Fibroblast of skin of right biceps (primary cell): ENCODE data around the gene LRRC42.

Experiments used
- DNase-seq: peaks from one replicate; pipeline ENCODE4 v3.0.0-alpha.2; 2013

LRRC42 gene

GRCh38 chr1:54007613-54008012, 61.5 kb downstream of the LRRC42 start:
- DNase-seq, result no peak

GRCh38 chr1:54008876-54009275, 62.7 kb downstream of the LRRC42 start:
- no peak for DNase-seq

- DNase-seq, result no peak
These were observed 63.3 kb downstream of the LRRC42 start for GRCh38 chr1:54009406-54009805.

DNA sequence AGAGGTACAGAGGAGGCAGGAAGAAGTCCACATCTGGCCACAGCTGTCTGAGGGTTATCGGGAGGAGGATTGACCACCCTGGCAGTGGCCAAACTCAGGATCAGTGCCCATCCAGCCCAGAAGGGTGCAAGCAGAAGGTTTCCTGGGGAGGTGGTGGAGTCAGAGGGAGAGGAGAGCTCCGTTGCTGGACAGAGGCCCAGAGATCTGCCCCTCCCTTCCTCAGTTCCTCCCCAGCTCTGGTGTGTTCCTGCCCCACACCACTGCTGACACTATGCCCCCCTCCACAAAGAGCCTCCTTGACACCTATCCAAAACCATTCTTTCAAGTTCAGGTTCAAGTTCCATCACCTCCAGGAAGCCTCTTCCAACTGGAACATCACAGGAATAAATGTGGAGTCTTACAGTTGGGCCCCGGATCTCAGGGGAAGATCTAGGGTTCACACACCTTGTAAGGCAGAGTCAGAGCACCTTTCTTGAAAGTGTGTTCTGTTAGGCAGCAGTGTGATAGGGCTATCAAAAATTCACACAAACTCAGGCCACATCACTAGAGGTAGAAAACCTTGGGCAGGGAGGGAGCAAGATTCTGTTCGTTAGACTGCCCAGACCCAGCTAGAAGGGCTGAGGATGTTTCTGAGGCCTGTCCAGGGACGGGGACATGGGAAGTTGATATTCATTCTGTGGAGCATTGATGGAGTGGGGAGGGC, 64.4 kb downstream of the LRRC42 start:
- DNase-seq, result no peak

- no peak for DNase-seq
These were observed 65.3 kb downstream of the LRRC42 start for GRCh38 chr1:54011316-54012007.

- no peak for DNase-seq
These were observed 65.8 kb downstream of the LRRC42 start for GRCh38 chr1:54012008-54012325.

DNA sequence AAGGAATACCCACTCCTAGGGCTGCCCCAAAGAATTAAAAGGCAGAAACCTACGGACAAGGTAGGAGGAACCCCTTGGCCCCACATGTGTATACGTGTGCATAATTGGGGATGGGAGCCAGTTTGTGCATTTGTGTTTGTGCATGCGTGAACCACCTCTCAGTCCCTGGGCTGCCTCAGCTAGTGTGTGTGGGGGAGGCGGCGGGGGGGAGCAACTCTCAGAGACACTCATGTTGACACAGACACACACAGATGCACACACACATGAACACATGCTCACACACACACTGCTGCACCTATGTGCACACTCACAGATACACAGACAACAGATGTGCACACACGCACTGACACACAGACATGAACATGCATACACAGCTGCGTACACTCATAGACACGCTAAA, 66.7 kb downstream of the LRRC42 start:
- DNase-seq, result no peak

DNA sequence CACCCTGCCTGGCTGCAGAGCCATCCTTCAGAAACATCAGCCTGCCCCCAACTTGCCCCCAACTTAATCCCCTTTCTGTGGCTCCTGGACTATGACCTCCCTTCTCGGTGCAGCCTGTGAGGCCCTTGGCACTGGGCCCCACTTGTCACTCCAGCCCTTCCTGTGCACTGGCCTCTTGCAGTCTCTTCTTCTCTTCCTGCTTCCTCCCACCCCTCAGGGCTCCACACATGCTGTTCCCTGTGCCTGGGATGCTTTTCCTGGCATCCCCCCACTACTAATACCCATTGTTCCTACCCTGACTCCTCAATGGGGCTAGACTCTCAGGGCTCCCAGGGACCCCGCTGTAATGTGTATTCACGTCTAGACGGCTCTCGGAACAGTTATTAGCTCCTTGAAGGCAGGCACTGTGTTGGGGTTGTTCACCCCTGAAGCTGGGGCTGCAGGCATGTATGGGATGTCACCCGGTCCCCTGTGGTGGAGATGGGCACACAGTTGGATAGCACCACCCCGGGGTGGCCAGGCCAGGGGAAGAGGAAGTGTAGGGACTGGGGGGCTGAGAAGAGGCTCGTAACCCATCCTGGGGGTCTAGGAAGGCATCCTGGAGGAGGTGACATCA, 67.4 kb downstream of the LRRC42 start:
- no peak for DNase-seq

- no peak for DNase-seq
These were observed 68.0 kb downstream of the LRRC42 start for GRCh38 chr1:54014009-54014629.

- no peak for DNase-seq
These were observed 70.5 kb downstream of the LRRC42 start for GRCh38 chr1:54016343-54017282.
